ENCODE results near the gene MECR.
A peak's percentile ranks its signal among the peaks of the same experiment; 100 is the strongest.
"Not testable (repeated sequence)": the region's sequence is repeated elsewhere in the genome, so short reads cannot be mapped to it uniquely, and the experiment has no call there.

Gene MECR

DNA sequence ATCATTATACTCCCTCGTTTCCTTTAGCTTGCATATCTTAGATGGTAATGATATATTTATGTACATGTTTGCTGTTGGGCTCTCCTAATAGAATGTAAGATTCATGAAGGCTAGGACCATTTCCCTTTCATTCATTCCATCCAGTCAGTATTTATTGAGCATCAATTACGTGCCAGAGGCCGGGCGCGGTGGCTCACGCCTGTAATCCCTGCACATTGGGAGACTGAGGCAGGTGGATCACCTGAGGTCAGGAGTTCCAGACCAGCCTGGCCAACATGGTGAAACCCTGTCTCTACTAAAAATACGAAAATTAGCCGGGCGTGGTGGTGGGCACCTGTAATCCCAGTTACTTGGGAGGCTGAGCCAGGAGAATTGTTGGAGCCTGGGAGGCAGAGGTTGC is 4.1 kb upstream of the MECR start:
- Mint-ChIP-seq H3K4me3 (peak overlapping the region; percentile 15), H3K4me1 (ENCODE audit: low read depth) (peaks cover 29% of the 10 kb centered on the region), H3K27me3 (peaks cover 24% of the 10 kb centered on the region)
- H3K9me3 Mint-ChIP-seq (ENCODE audit: low read depth); H3K36me3 Mint-ChIP-seq; H3K27ac Mint-ChIP-seq: not testable (repeated sequence)

DNA sequence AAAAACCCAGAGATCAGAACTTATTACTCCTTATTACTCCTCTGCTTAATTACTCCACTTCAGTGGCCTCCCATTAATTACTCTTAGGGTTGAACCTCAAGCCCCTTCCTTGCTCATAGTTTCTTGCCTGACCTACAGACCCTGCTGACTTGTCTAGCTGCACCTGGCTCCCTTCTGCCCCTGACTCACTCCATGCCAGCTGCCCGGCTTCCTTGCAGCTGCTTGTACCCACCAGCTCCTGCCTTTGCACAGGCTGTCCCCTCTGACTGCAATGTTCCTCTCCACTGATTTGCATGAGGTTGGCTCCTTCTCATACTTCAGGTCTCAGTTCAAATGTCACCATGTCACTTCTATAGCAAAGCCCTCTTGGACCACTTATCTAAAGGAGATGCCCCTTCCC is 3.7 kb upstream of the MECR start:
- Mint-ChIP-seq H3K4me3 (no peak overlapping the region), H3K36me3 (no peaks in the 10 kb centered on the region), H3K27ac (no peak overlapping the region), H3K4me1 (ENCODE audit: low read depth) (peaks cover 33% of the 10 kb centered on the region), H3K9me3 (ENCODE audit: low read depth) (no peaks in the 10 kb centered on the region), H3K27me3 (peaks cover 21% of the 10 kb centered on the region)

DNA sequence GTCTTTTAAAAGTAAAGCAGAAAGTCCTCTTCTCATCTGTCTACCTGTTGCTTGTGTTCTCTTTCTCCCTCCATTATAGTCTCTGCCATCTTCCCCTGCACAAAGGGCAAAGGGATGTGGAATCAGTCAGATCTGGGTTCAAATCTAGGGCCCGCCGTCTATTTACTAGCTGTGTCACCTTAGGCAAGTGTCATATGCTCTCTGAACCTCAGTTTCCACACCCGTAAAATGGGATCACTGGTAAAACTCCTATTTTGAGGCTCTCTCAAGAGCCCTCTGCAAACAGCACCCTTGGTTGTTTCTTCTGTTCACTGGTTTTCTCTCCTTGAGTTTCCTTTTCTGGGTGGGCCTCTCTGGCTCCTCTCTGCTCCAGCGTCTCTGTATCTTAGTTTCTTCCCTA is 3.0 kb upstream of the MECR start:
- H3K4me1 Mint-ChIP-seq (ENCODE audit: low read depth) = peaks cover 34% of the 10 kb centered on the region
- H3K36me3 Mint-ChIP-seq = no peaks in the 10 kb centered on the region
- no peak overlapping the region for H3K4me3 Mint-ChIP-seq
- H3K27me3 Mint-ChIP-seq = peaks cover 15% of the 10 kb centered on the region
- no peak overlapping the region for H3K27ac Mint-ChIP-seq
- no peaks in the 10 kb centered on the region for H3K9me3 Mint-ChIP-seq (ENCODE audit: low read depth)

DNA sequence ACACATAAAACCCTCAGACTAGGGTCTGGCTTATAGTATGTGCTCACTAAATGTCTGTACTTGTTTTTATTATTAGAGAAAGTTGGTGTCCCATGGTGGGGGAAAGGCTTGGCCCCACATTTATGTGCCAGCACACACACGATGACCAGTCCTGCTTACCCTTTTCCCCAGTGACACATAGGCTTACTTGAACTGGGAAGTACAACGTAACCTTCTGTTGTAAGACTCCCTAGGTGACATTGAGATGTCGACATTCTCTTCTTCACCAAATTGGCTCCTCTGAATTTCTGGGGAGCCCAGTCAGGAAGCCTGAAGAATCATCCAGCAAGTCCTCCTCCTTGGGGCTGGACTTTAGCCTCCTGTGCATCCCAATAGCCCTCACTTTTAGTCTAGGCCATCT is 1.7 kb upstream of the MECR start:
- Mint-ChIP-seq H3K27me3 (peaks cover 11% of the 10 kb centered on the region), H3K27ac (no peak overlapping the region), H3K4me1 (ENCODE audit: low read depth) (peaks cover 33% of the 10 kb centered on the region), H3K36me3 (no peaks in the 10 kb centered on the region), H3K4me3 (no peak overlapping the region), H3K9me3 (ENCODE audit: low read depth) (no peaks in the 10 kb centered on the region)

DNA sequence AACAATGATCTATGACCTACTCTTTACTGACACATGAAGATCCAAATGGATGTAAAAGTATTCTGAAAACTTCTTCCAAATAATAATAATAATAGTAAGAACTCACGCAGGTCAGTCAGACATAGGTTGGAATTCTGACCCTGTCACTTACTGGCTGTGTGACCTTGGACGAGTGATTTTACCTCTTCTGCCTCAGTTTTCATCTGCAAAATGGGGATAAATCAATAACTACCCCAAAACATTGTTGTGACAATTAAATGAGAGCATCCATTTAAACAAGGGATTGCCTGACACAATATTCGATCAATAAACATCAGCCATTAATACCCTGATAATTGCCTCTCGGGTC is 556 bp downstream of the MECR start:
- Mint-ChIP-seq H3K27me3 (peaks cover 2% of the 10 kb centered on the region), H3K27ac (peak overlapping the region; percentile 91), H3K4me3 (peak overlapping the region; percentile 94)

DNA sequence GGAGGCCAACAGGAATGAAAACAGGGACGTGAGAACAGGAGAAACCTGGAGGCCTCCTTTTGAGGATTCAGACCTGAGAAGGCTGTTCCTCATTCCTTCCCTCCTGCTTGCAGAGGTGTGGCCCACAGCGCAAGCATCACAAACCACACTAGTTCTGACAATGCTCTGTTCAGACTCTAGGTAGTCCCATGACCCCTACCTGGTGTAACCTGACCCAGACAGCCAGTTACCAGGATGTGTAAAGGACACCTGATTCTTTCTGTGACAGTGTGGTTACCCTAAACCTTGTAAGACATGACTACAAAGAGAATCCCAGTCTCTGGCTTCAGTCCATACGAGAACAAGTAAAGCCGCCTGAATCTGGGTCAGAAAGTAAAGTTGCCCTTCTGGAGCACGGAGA is 3.2 kb downstream of the MECR start:
- no peak overlapping the region for H3K4me3 Mint-ChIP-seq
- H3K27me3 Mint-ChIP-seq = no peaks in the 10 kb centered on the region
- H3K27ac Mint-ChIP-seq = no peak overlapping the region
- H3K9me3 Mint-ChIP-seq (ENCODE audit: low read depth) = no peaks in the 10 kb centered on the region
- no peaks in the 10 kb centered on the region for H3K36me3 Mint-ChIP-seq
- peaks cover 23% of the 10 kb centered on the region for H3K4me1 Mint-ChIP-seq (ENCODE audit: low read depth)

More for the DNA sequence above, 556 bp downstream of the MECR start:
- H3K9me3 Mint-ChIP-seq (ENCODE audit: low read depth) = no peaks in the 10 kb centered on the region
- H3K4me1 Mint-ChIP-seq (ENCODE audit: low read depth) = peaks cover 23% of the 10 kb centered on the region
- no peaks in the 10 kb centered on the region for H3K36me3 Mint-ChIP-seq

DNA sequence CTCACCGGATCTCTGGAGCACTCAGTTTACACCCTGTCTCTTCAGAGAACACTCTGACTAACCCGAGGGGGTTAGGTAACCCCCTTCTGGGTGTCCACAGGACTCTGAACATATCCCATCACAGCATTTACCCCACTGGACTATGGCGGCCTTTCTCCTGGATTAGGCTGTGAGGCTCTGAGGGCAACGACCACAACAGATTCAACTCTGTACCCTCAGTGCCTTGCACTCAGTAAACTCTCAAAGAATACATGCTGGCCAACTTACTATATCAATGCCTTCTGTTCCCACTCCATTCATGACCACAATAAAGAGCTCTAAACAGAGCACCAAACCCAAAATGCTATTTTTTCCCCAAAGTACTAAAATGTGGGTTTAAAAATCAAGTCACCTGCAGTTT is 5.4 kb downstream of the MECR start:
- H3K4me1 Mint-ChIP-seq (ENCODE audit: low read depth) = peaks cover 16% of the 10 kb centered on the region
- H3K36me3 Mint-ChIP-seq = no peaks in the 10 kb centered on the region
- H3K27me3 Mint-ChIP-seq = no peaks in the 10 kb centered on the region
- no peak overlapping the region for H3K4me3 Mint-ChIP-seq
- no peak overlapping the region for H3K27ac Mint-ChIP-seq
- no peaks in the 10 kb centered on the region for H3K9me3 Mint-ChIP-seq (ENCODE audit: low read depth)

DNA sequence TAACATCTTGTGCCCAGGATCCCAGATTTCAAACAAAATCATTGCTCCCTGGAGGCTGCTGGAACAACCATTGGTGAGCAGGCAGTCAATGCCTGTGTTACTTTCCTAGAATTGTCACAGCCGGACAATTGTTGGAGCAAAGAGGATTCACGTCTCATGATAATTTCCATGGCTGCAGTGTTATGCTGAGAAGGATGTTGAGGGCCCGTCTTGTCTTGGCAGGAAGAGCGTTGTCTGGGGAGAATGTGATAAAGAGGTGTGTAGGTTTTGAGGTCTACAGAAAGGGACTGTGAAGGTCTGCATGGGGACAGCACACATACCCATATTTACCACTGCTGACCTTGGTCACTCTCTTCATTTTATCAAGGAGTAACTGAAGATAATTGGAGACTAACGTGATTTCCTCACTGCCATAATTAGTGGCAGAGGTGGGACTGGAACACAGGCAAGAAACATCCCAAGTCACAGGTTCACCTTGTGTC is 6.3 kb downstream of the MECR start:
- Mint-ChIP-seq H3K27me3 (no peaks in the 10 kb centered on the region), H3K4me1 (ENCODE audit: low read depth) (peaks cover 6% of the 10 kb centered on the region), H3K27ac (no peak overlapping the region), H3K9me3 (ENCODE audit: low read depth) (no peaks in the 10 kb centered on the region), H3K4me3 (no peak overlapping the region), H3K36me3 (no peaks in the 10 kb centered on the region)

DNA sequence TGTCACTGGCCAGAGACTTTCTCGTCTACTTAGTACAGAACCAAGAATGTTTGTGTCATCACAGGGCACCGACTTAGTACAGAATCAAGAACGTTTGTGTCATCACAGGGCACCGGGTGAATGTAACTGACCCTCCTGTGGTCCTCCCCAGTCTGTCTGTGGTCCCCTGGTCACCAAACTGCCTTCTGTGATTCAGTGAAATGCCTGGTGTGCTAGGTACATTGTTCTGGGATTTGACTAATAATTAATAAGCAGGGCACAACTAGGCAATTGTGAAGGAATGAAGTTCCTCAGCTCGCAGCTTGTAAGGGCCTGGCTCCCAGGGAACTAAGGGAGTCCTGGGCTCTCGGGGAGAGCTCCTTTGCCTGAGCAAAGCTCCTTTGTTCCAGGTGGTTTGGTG is 7.2 kb downstream of the MECR start:
- Mint-ChIP-seq H3K36me3 (no peaks in the 10 kb centered on the region), H3K4me3 (no peak overlapping the region), H3K27me3 (no peaks in the 10 kb centered on the region), H3K27ac (no peak overlapping the region), H3K4me1 (ENCODE audit: low read depth) (peaks cover 1% of the 10 kb centered on the region), H3K9me3 (ENCODE audit: low read depth) (no peaks in the 10 kb centered on the region)

DNA sequence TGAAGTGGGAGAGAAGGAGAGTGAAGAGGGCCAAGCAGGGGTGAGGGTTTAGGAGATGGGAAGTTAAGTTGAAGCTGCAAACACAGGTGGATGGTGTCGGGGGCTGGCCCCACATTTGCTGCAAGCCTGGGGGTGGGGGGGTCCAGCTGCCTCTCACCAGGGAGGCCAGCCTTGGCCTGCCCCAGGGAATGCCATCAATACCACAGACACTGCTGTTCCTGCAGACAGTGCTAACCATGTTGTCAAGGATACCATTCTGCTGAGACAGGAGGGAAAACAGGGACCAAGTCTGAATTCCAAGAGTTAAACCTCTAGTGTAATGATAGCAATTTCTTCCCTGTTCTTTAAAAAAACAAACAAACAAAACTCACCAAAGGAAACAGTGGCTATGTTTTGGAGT is 8.0 kb downstream of the MECR start:
- Mint-ChIP-seq H3K27me3 (no peaks in the 10 kb centered on the region), H3K9me3 (ENCODE audit: low read depth) (no peaks in the 10 kb centered on the region), H3K4me1 (ENCODE audit: low read depth) (no peaks in the 10 kb centered on the region), H3K27ac (no peak overlapping the region), H3K36me3 (no peaks in the 10 kb centered on the region), H3K4me3 (no peak overlapping the region)

DNA sequence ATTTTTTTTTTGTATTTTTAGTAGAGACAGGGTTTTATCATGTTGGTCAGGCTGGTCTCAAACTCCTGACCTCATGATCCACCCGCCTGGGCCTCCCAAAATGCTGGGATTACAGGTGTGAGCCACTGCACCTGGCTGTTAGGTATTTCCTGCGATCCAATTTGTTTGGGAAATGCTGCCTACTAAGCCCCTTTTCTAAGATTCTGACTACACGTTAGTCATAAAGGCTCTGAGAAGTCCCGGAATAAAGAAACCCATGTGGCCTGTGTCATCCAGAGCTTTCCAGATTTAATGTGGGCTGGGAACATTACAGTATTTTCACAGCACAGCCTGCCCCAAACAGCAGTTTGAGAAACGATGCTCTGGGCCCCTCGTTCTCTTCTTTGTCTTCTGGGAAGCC is 8.5 kb downstream of the MECR start:
- H3K27me3 Mint-ChIP-seq, H3K27ac Mint-ChIP-seq: not testable (repeated sequence)

DNA sequence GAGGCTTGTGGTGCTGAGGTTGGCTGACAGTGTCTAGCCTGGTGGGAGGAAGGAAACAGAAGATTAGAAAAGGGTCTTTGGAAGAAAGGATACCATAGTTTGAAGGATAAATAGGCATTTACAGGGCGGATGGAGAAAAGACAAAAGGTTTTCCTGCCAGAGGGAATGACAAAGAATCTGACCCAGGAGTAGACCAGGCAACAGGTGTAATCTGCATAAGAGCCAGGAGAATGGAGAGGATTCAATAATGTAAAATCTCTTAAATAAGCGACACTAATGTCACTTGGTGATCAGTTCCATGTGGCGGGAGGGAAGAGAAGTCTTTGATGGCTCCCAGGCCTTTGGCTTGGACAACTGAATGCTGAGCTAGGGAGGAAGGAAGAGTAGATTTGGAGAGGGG is 9.4 kb downstream of the MECR start:
- no peak overlapping the region for H3K27ac Mint-ChIP-seq
- H3K36me3 Mint-ChIP-seq = no peaks in the 10 kb centered on the region
- no peaks in the 10 kb centered on the region for H3K9me3 Mint-ChIP-seq (ENCODE audit: low read depth)

More for the DNA sequence above, 8.5 kb downstream of the MECR start:
- not testable (repeated sequence) for H3K9me3 Mint-ChIP-seq (ENCODE audit: low read depth); H3K36me3 Mint-ChIP-seq; H3K4me3 Mint-ChIP-seq; H3K4me1 Mint-ChIP-seq (ENCODE audit: low read depth)

DNA sequence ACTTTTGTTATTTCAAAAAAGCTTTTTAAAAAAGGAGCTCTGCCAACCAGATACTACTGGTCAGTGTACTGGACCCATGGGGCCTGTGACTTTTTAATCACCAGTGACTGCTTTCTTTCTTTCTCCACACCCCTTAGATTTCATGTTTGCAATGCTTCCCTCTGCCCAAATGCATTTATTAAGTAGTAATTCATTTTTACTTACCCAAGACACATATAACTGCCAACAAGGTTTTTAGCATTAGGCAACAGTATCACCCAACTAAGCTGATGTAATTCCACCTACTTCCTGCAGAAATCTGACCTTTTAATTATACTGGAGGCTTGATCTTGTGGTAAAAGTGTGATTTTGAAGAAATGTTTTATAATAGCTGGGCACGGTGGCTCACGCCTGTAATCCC is 12.5 kb downstream of the MECR start:
- peaks cover 7% of the 10 kb centered on the region for H3K36me3 Mint-ChIP-seq
- no peaks in the 10 kb centered on the region for H3K4me1 Mint-ChIP-seq (ENCODE audit: low read depth)
- no peak overlapping the region for H3K4me3 Mint-ChIP-seq
- no peak overlapping the region for H3K27ac Mint-ChIP-seq
- H3K9me3 Mint-ChIP-seq (ENCODE audit: low read depth) = no peaks in the 10 kb centered on the region
- no peaks in the 10 kb centered on the region for H3K27me3 Mint-ChIP-seq

More for the DNA sequence above, 9.4 kb downstream of the MECR start:
- Mint-ChIP-seq H3K4me1 (ENCODE audit: low read depth) (no peaks in the 10 kb centered on the region), H3K27me3 (no peaks in the 10 kb centered on the region), H3K4me3 (no peak overlapping the region)

DNA sequence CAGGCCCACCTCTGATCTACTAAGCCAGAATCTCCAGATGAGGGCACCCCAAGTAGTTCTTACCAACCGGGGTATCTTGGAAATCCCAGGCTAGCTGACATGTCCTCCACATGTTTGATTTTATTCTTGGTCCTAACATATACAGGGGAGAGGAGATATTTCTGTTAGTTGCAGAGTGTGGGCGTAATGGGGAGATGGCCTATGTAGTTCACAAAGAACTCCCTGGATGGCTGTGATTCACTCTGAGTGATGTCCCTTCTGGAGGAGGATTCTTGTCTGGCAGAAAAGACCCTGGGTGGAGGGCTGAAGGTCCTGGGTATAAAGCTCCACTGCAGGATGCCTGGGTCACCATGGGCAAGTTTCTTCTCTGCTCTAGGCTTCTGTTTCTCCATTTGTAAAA is 13.1 kb downstream of the MECR start:
- H3K27me3 Mint-ChIP-seq = no peaks in the 10 kb centered on the region
- no peaks in the 10 kb centered on the region for H3K4me1 Mint-ChIP-seq (ENCODE audit: low read depth)
- H3K4me3 Mint-ChIP-seq = no peak overlapping the region
- H3K36me3 Mint-ChIP-seq = peaks cover 10% of the 10 kb centered on the region
- no peak overlapping the region for H3K27ac Mint-ChIP-seq
- H3K9me3 Mint-ChIP-seq (ENCODE audit: low read depth) = no peaks in the 10 kb centered on the region

DNA sequence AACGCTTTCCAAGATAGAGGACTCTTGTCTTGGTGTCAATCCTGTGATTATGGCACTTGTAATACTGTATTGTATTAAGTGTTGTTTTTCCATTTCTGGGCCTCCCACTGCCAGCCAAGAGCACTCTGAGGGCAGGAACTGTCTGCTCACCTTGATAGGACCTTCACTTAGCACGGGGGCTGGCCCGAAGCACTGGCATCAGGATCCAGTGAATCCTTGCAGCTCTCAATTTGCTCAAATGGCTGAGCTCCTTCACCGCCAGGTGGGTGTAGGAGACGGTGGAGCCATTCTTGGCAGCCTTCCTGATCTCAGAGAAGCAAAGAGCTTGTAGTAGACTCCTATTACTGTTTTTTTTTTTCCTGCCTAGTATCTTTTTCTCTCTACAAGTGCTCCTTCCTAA is 17.7 kb downstream of the MECR start:
- H3K4me3 Mint-ChIP-seq = no peak overlapping the region
- no peaks in the 10 kb centered on the region for H3K27me3 Mint-ChIP-seq
- H3K36me3 Mint-ChIP-seq = peaks cover 17% of the 10 kb centered on the region
- H3K27ac Mint-ChIP-seq = no peak overlapping the region
- no peaks in the 10 kb centered on the region for H3K4me1 Mint-ChIP-seq (ENCODE audit: low read depth)
- no peaks in the 10 kb centered on the region for H3K9me3 Mint-ChIP-seq (ENCODE audit: low read depth)

DNA sequence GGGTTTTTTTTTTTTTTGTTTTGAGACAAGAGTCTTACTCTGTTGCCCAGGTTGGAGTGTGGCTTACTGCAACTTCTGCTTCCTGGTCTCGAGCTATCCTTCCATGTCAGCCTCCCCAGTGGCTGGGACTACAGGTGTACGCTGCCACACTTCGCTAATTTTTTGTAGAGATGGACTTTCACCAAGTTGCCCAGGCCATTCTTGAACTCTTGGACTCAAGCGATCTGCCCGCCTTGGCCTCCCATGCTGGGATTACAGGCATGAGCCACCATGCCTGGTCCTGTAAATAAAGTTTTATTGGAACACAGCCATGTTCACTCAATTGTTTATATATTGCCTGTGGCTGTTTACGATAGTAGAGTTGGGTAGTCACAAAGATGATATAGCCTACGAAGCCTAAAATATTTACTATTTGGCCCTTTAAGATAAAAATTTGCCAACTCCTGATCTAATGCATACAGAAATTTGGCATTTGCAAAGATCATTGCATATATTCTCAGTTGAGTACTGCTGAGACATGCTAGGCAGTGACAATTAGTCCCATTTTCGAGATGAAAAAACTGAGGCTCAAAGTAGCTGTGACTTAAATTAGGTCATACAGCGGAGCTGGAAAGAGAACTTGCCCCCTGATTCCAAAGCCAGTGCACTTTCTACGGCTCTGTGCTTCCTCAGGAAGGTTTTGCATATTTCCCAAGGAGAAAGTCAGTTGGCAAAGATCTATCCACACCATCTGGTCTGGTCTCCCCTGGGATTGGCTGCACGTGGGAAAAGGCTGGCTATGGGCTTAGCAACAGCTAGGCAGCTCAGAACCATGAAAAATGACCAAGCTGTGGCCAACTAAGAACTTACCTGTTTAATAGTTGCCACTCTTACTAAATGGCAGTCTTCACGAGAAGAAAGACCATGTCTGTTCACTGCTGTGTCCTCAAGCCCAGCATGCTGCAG is 19.4 kb downstream of the MECR start:
- Mint-ChIP-seq H3K27me3 (no peaks in the 10 kb centered on the region), H3K36me3 (peaks cover 17% of the 10 kb centered on the region), H3K4me3 (no peak overlapping the region), H3K9me3 (ENCODE audit: low read depth) (no peaks in the 10 kb centered on the region), H3K4me1 (ENCODE audit: low read depth) (no peaks in the 10 kb centered on the region), H3K27ac (no peak overlapping the region)

Data from activated naive CD8-positive, alpha-beta T cell (primary cell).